Fibroblast of skin of right quadriceps (primary cell): Measurements from ENCODE around the gene SUFU.

Experiments used
- DNase-seq: peaks from one replicate; pipeline ENCODE4 v3.0.0-alpha.2; 2013

Gene SUFU

DNA sequence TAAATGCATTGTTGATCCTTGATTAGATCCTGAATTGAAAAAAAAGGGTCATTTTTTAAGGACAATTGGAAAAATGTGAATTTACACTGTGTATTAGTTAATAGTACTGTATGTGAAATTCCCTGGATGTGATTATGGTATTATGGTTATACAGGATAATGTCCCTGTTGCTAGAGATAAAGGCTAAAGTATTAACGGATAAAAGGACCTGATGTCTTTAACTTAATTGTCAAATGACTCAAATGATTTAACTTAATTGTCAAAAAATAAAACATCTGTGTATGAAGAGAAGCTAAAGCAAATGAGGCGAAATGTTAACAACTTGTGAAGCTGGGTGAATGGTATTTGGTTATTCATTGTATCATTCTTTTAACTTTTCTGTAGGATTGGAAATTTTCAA lies 48.8 kb downstream of the SUFU start:
- DNase-seq: no peak

- no peak for DNase-seq
Measured at GRCh38 chr10:102553771-102554170, 50.0 kb downstream of the SUFU start.

DNA sequence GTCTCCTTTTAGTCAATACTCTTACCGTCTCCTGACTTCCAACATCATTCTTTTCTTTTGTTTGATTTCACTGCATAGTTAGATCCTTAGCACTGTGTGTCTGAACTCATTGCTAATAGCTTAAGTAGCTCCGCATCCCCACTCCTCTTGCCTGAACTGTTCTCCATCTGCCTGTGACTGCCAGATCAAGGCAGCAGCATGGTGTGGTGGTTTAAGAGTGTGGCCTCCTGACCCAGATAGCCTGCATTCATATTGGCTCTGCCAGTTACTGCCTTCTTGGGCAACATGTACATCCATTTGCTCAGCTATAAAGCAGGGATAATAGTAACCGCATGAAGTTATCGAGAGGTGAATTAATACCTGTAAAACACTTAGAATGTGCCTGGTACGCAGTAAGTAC lies 50.8 kb downstream of the SUFU start:
- no peak for DNase-seq

DNA sequence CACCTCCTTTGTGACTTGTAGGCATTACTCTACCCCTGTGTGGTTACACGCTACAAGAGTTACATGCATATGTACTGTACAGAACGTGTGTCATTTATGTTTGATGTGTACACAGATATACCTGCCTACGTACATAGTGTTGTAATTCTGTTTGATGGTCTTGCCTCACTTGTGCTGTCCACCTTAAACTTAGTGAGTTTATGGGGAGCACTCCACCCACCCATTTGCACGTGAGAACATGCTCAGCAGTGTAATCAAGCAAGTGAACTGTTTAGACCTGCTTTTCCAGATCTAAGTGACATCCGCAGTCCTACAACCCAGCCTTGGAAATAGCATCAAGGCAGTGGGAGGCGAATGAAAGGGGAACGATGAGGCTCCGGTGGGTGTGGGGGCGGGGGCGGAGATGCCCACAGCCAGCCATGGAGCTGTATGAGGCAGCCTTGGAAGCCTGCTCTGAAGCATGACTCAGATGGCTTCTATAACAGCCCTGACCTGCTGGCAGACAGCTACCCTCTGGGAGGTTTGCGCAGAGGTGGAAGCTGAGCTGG lies 52.1 kb downstream of the SUFU start:
- DNase-seq: peak; percentile 62

DNA sequence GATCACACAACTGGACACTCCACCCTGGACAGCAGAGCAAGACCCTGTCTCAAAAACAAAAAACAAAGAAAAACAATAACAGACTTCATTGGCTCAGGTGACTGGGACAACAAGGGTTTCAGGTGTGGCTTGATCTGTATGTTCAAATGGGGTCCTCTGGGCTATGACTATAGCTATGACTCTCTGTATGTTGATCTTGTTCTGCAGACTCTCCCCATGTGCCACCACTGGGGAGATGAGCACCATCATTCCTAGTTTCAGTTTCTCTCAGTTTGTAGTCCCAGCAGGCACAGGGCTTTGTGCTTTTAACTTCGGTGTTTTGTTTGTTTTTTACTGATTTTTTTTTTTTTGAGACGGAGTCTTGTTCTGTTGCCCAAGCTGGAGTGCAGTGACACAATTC lies 53.8 kb downstream of the SUFU start:
- DNase-seq: no peak

- DNase-seq: no peak
Measured at GRCh38 chr10:102559764-102560163, 56.0 kb downstream of the SUFU start.

DNA sequence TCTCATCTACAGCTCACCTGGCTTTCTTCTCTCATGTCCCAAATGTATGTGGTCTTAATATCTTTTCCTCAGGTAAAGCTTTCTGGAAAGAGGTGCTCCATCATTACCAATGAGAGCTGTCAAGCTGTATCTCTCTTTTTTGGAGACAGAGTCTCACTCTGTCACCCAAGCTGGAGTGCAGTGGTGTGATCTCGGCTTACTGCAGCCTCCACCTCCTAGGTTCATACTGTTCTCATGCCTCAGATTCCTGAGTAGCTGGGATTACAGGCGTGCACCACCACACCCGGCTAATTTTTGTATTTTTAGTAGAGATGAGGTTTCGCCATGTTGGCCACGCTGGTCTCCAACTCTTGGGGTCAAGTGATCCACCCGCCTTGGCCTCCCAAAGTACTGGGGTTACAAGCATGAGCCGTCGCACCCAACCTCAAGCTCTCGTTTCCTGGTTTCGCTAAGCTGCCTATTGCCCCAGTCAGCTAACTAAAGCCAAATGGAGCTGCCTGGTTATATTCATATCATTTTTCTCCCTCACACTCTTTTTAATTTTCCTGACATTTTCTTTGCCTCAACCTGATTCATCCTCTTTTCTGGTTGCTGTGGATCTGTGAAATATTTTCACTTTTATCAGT lies 60.5 kb downstream of the SUFU start:
- no peak for DNase-seq

- DNase-seq: no peak
Measured at GRCh38 chr10:102565793-102566192, 62.0 kb downstream of the SUFU start.

DNA sequence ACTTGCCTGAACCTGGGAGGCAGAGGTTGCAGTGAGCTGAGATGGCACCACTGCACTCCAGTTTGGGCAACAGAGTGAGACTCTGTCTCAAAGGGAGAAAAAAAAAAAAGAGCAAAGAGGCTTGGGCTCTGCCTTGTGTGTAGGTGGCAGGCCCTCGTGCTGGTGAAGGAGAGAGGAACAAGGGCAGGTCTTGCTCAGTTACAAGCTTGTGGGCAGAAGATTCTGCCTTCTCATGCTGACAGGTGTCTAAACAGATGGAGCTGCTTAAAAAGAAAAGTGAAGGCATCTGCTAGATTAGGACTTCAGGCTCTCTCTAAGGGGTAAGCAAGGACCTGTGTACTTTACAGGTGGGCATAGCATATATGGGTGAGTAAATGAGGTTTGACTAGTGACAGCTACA lies 75.0 kb downstream of the SUFU start:
- no peak for DNase-seq

DNA sequence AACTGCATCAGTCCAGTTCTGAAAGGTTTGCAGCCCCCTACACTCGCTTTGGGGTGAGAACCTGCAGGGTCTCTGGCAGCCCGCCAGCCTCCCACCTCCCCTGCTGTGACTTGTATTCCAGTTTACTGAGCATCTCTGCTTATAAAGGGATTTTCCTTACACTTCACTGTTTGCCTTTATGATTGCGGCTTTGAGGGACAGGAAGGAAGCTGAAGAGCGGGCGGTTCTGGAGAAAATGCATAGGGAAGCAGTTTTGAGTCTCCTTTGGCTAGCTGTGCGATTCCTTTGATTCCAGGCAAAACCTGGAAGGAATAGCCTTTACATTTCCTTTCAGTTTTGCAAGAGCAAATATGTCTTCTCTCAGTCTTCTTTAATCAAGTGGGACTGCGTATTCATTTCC lies 75.6 kb downstream of the SUFU start:
- DNase-seq: peak; percentile 17

DNA sequence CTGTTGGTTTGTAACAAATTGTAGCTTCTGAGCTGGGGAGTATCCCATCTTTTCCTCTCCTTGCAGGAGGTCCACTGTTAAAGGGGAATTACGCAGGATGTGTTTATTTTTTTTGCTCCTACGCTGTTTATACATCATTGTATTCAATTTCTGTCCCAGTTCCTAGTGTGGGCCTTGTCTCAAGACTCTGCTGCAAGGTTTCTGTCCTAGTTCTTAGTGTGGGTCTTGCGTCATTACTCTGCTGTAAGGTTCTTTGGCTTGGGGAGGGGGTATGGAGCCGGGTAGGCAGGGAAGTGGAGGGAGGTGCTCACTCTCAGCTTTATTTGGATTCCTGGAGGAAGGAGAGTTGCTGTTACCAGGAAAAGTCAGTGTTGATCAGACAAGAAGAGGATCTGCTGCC lies 76.5 kb downstream of the SUFU start:
- no peak for DNase-seq

DNA sequence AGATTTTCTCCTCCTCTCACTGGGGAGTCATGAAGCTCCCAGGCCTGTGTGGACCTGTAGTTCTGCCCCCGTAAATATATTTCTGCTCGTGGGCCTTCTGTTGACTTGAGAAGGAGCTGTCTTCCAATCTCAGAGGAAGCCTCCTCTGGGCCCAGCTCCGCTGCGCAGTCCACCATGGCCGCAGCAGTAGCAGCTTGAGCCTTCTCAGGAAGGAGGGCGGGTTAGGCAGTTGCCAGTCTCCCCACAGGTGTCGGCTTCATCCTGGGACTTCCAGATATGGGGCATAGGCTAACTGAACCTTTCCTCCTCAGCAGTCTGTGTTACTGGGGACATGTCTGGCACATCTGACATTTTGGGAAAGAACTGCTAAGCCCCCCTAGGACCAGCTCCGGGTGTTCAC lies 77.6 kb downstream of the SUFU start:
- DNase-seq: no peak

- no peak for DNase-seq
Measured at GRCh38 chr10:102581981-102582580, 78.3 kb downstream of the SUFU start.

DNA sequence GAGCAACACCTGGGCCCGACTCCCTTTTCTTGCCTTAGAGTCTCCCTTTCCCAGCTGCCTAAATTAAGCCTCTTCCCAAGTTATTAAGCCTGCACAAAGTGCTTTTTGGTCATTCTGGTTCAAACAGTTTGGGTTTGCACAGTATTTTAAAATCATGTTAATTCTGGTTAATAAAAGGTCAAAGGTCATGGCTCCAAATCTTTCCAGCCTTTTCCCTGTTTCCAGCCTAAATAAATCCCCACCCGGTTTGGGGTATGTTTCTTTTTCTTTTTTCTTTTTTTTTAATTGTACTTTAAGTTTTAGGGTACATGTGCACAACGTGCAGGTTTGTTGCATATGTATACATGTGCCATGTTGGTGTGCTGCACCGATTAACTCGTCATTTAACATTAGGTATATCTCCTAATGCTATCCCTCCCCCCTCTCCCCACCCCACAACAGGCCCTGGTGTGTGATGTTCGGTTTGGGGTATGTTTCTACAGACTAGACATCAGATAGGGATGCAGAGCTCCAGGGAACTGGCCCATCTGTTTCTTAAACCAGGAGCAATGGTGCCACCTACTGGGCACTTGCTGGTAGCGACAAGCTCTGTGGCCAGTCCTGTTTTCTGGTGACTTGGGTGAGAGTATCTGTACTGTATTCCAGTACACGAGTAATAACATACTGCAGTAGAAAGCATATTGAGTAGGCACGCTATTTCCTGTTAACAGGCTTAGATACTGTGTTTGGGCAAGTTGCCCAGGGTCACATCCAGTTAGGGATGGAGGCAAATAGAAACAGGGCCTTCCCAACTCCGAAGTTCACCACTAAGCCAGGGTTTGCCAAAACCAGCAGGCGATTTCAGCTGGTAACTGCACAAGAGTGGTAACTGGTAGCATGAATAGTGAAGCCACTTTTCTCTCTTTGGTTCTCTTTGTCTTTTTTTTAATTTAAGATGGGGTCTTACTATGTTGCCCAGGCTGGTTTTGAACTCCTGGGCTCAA lies 80.0 kb downstream of the SUFU start:
- peak; percentile 84 for DNase-seq

DNA sequence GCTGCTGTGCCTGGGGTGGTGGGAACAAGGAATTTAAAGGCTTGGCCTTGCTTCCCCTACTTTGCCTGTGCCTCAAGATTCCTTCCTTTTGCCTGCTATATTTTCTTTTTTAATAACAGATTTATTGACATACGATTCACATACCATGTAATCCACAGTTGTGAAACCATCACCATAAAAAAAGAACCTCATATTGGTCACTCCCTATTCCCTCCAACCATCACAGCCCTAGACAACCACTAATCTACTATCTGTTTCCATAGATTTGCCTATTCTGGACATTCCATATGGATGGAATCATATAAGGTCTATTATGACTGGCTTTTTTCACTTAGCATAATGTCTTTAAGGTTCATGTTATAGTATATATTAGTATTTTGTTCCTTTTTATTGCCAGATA lies 81.3 kb downstream of the SUFU start:
- peak; percentile 57 for DNase-seq

- DNase-seq: no peak
Measured at GRCh38 chr10:102586858-102587257, 83.1 kb downstream of the SUFU start.

- DNase-seq: no peak
Measured at GRCh38 chr10:102588875-102589274, 85.1 kb downstream of the SUFU start.

DNA sequence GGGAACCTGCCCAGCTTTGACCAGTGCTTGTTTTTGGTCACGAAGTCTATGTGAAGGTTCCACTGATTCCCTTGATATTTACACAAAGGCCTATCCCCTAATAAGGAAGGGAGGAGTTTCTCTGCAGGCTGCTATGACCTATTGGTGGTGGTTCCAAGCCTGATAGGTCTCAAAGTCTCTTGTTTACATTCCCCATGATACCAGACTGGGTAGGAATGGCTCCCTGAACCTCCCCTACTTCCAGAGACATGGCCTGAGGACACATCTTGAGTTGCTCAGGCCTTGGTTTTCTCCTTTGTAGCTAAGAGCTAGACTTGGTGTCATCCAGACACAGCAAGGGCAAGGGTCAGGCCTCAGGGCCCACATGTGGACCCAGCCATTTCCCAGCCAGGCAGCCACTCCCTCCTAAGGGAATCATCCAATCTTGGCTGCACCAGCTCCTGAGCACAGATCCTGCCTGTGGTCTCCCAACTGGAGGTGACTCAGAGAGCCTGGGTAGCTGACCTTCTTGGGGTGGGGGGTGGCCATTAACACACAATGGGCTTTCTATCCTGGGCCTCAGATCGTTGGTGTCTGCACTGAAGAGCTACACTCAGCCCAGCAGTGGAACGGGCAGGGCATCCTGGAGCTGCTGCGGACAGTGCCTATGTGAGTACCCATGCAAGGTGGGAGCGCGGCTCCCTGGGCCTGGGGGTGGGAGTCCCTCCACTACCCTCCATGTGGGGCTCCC lies 89.5 kb downstream of the SUFU start:
- peak; percentile 53 for DNase-seq

GRCh38 chr10:102593804-102594079 lies 90.0 kb downstream of the SUFU start:
- DNase-seq: peak; percentile 32

DNA sequence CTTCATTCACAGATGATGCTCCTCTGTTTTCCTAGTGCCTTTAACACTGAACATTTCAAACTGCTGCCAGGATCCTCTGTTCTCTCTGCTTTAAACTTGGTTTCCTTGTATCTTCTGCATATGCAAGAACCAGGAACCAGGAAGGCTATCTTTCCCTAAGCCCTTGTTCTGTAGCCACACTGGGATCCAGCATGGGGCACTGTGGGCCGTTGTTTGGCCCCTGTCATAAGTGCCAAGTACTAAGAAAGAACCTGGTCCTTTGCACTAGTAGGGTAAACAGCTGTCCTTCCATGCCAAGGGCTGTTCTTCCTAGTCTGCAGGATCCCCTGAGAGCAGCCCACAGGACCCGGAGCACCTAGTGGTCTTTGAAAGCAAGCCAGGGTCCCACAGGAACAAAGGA lies 91.5 kb downstream of the SUFU start:
- no peak for DNase-seq

GRCh38 chr10:102595897-102596296 lies 92.1 kb downstream of the SUFU start:
- no peak for DNase-seq

DNA sequence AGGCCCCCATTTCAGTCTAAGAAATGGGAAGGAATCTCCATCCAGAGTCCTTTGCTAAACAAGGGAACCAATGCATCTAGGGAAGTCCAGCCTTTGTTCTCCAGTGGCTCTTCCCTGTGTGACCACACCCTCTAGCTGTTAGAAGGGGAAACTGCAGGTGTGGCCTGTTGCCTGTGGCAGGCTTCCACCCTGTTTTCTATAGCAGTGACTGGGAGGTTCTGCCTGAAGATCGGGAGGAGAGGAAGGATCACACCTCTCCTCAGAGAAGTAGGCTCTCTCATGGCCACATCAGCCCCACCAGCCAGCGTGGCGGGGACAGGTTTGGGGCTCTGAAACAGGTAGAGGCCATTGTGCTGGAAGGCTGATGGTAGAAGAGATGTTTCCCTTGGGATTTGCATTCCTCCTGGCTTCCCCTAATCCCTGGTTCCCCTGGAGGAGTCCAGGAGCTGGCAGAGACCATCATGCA lies 92.8 kb downstream of the SUFU start:
- DNase-seq: peak; percentile 57
